Measurements from ENCODE around the gene ANKRD13C.
A peak's percentile ranks its signal among the peaks of the same experiment; 100 is the strongest.

Gene ANKRD13C

GRCh38 chr1:70288166-70288565 lies 66.4 kb downstream of the ANKRD13C start:
- no peak for DNase-seq

GRCh38 chr1:70286453-70286852 lies 68.1 kb downstream of the ANKRD13C start:
- DNase-seq: no peak

GRCh38 chr1:70284366-70284765 lies 70.2 kb downstream of the ANKRD13C start:
- no peak for DNase-seq

GRCh38 chr1:70278710-70279109 lies 75.8 kb downstream of the ANKRD13C start:
- DNase-seq: no peak

GRCh38 chr1:70277875-70278274 lies 76.6 kb downstream of the ANKRD13C start:
- no peak for DNase-seq

- no peak for DNase-seq
These were observed 88.6 kb downstream of the ANKRD13C start for GRCh38 chr1:70265946-70266345.

GRCh38 chr1:70264839-70265238 lies 89.7 kb downstream of the ANKRD13C start:
- no peak for DNase-seq

GRCh38 chr1:70256664-70257063 lies 97.9 kb downstream of the ANKRD13C start:
- DNase-seq: no peak

- DNase-seq: no peak
These were observed 105.8 kb downstream of the ANKRD13C start for GRCh38 chr1:70248729-70249128.

- DNase-seq: no peak
These were observed 106.8 kb downstream of the ANKRD13C start for GRCh38 chr1:70247768-70248167.

- DNase-seq: no peak
These were observed 107.4 kb downstream of the ANKRD13C start for GRCh38 chr1:70247122-70247521.

- DNase-seq: no peak
These were observed 114.6 kb downstream of the ANKRD13C start for GRCh38 chr1:70239940-70240339.

GRCh38 chr1:70234733-70235132 lies 119.8 kb downstream of the ANKRD13C start:
- no peak for DNase-seq

GRCh38 chr1:70231475-70231874 lies 123.0 kb downstream of the ANKRD13C start:
- DNase-seq: no peak

GRCh38 chr1:70228670-70229069 lies 125.9 kb downstream of the ANKRD13C start:
- no peak for DNase-seq

- no peak for DNase-seq
These were observed 127.1 kb downstream of the ANKRD13C start for GRCh38 chr1:70227439-70227838.

GRCh38 chr1:70224954-70225353 lies 129.6 kb downstream of the ANKRD13C start:
- no peak for DNase-seq

GRCh38 chr1:70222716-70223235 lies 131.7 kb downstream of the ANKRD13C start:
- no peak for DNase-seq

- DNase-seq: peak; percentile 97 to 98
These were observed 133.0 kb downstream of the ANKRD13C start, which contains the start of gene SRSF11 for GRCh38 chr1:70221238-70222121. Gene SRSF11 (plus strand): TSS chr1:70221380. CDS start chr1:70221637, 257 bp downstream.

- DNase-seq: no peak
These were observed 133.8 kb downstream of the ANKRD13C start for GRCh38 chr1:70220517-70221237.

GRCh38 chr1:70220015-70220414 lies 134.5 kb downstream of the ANKRD13C start:
- DNase-seq: no peak

- no peak for DNase-seq
These were observed 143.0 kb downstream of the ANKRD13C start for GRCh38 chr1:70211541-70211940.

GRCh38 chr1:70210820-70211219 lies 143.7 kb downstream of the ANKRD13C start:
- DNase-seq: no peak
